ENCODE measurements around the gene TNRC6A. TPM values are rescaled to one million over a fixed set of nuclear protein-coding genes. Genes with fewer than 3 reads are reported as not detected.

The TNRC6A gene
- total and polyA plus RNA-seq, 2 of the 13 experiments (the other 11 are each of a cell fraction or from before 2014, with no cell fraction given) = 30.9 to 43.6 TPM

DNA sequence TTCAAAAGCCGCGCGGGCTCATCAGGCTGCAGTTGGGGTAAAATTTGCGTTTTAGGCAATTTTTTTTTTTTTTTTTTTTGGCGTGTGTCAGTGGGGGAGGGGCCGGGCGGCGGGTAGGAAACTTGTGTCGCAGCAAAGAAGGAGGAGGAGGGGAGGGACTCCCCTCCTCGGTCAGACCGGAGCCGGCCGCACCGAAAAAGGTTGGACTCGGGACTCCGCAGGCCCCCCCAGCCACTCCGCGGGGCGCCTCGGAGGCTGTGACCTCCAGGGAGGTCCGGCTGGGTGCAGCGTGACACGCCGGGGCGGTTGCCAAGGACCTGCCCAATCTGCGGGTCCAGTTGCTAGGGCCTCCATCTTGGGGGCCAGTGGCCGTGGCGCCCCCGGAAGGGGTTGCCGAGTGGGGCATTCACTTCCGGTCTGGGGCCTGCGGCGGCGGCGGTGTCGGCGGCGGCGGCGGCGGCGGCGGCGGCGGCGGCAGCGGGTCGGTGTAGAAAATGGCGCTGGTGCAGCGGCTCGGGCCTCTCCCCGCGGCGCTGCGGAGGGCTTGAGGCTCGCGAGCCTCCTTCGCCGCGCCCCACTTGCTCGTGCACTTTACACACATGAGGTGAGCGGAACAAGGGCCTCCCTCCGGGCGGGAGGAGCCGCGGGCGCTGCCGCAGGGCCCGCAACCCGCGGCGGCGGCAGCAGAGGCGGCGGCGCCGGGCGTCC lies at the start of gene TNRC6A (continued):
- no peak for TF ChIP-seq ZNF3 (CRISPR knock-in tag; IDR thresholded peaks at IDR 0.05)
- 0 out of 2 replicates have a peak, but pooled peaks have one; percentile 54 for TF ChIP-seq HNRNPUL1 (IDR thresholded peaks at IDR 0.05; ENCODE audit: low read depth, low read length)
- peak; percentile 45; the same call in 1 of the 2 replicates for TF ChIP-seq CBX5 (CRISPR knock-in tag; IDR thresholded peaks at IDR 0.05; ENCODE audit: borderline replicate concordance)
- TF ChIP-seq ZNF687 (CRISPR knock-in tag; IDR thresholded peaks at IDR 0.05) = peak; percentile 81
- TF ChIP-seq FOXK1 (CRISPR knock-in tag; IDR thresholded peaks at IDR 0.05; ENCODE audit: borderline replicate concordance, low read depth) = peak; percentile 75
- peak; percentile 73 for TF ChIP-seq HCFC1 (IDR thresholded peaks at IDR 0.05; ENCODE audit: low read depth, low read length)
- TF ChIP-seq EHMT2 (IDR thresholded peaks at IDR 0.05; ENCODE audit: borderline replicate concordance, low read depth, low read length) = peak; percentile 30; the same call in 1 of the 2 replicates
- TF ChIP-seq ZNF17 (CRISPR knock-in tag; IDR thresholded peaks at IDR 0.05) = no peak
- TF ChIP-seq XRCC5 (optimal IDR thresholded peaks at IDR 0.05; ENCODE audit: low read length) = peak; percentile 70
- no peak for TF ChIP-seq ZNF354B (CRISPR knock-in tag; IDR thresholded peaks at IDR 0.05)
- peak; percentile 67; the same call in 1 of the 2 replicates for TF ChIP-seq ZNF766 (CRISPR knock-in tag; IDR thresholded peaks at IDR 0.05; ENCODE audit: borderline replicate concordance)
- TF ChIP-seq YY1 (IDR thresholded peaks at IDR 0.05; ENCODE audit: insufficient read depth, insufficient replicate concordance, low read depth, low read length) = peak; percentile 96
- peak; percentile 35; the same call in 1 of the 2 replicates for TF ChIP-seq ZNF704 (CRISPR knock-in tag; IDR thresholded peaks at IDR 0.05; ENCODE audit: borderline replicate concordance)
- peak; percentile 59; the same call in 1 of the 2 replicates for TF ChIP-seq MYPOP (CRISPR knock-in tag; IDR thresholded peaks at IDR 0.05)
- peak; percentile 73; the same call in 1 of the 2 replicates for TF ChIP-seq ISL2 (CRISPR knock-in tag; IDR thresholded peaks at IDR 0.05)
- peak; percentile 55; the same call in 1 of the 2 replicates for TF ChIP-seq ZNF768 (CRISPR knock-in tag; IDR thresholded peaks at IDR 0.05)
- TF ChIP-seq, protein P1, sequence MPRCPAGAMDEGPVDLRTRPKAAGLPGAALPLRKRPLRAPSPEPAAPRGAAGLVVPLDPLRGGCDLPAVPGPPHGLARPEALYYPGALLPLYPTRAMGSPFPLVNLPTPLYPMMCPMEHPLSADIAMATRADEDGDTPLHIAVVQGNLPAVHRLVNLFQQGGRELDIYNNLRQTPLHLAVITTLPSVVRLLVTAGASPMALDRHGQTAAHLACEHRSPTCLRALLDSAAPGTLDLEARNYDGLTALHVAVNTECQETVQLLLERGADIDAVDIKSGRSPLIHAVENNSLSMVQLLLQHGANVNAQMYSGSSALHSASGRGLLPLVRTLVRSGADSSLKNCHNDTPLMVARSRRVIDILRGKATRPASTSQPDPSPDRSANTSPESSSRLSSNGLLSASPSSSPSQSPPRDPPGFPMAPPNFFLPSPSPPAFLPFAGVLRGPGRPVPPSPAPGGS (CRISPR knock-in tag; IDR thresholded peaks at IDR 0.05) = peak; percentile 92
- TF ChIP-seq CHD2 (IDR thresholded peaks at IDR 0.05; ENCODE audit: low read depth, low read length) = peak; percentile 32; the same call in 1 of the 2 replicates
- TF ChIP-seq ZBTB25 (CRISPR knock-in tag; IDR thresholded peaks at IDR 0.05) = peak; percentile 99; the same call in 1 of the 2 replicates
- TF ChIP-seq ZNF343 (CRISPR knock-in tag; IDR thresholded peaks at IDR 0.05) = peak; percentile 49; the same call in 1 of the 2 replicates
